ENCODE data around the gene PPP2R2D. TPM values are rescaled to one million over a fixed set of nuclear protein-coding genes. Genes with fewer than 3 reads are reported as not detected.

PPP2R2D gene
- polyA plus RNA-seq, 1 donor (not counting 4 experiments of a cell fraction or from before 2014, with no cell fraction given): 49.1 TPM

DNA sequence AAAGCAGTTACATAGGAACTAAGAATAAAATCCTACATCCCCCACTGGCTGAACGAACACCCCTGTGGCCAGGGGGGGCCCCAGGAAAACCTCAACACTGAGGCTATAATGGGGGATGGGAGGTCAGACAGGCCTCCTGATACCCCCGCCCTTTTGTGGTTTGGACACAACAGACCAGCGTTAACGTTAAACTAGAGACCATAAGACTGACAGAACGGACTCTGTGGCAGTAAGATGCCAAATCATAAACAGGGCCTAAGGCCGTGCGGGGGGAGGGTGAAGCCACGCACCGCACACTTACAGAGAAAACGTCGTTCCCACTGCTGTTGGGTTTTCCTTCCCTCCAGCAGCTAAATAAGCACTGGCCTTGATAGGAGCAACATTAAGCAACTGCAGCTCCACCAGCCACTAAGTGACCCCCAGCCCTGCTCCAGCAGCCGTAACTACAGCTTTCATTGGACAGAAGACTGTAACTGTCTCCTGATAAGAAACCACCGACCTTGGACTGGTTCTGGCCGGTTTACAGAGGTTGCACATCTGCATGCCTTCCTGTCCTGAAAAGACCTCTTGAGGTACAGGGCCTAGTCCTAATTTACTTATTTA lies 3.4 kb upstream of the PPP2R2D start:
- TF ChIP-seq EZH2 (IDR thresholded peaks at IDR 0.05; ENCODE audit: low read length): no peak
- TF ChIP-seq, protein P1, sequence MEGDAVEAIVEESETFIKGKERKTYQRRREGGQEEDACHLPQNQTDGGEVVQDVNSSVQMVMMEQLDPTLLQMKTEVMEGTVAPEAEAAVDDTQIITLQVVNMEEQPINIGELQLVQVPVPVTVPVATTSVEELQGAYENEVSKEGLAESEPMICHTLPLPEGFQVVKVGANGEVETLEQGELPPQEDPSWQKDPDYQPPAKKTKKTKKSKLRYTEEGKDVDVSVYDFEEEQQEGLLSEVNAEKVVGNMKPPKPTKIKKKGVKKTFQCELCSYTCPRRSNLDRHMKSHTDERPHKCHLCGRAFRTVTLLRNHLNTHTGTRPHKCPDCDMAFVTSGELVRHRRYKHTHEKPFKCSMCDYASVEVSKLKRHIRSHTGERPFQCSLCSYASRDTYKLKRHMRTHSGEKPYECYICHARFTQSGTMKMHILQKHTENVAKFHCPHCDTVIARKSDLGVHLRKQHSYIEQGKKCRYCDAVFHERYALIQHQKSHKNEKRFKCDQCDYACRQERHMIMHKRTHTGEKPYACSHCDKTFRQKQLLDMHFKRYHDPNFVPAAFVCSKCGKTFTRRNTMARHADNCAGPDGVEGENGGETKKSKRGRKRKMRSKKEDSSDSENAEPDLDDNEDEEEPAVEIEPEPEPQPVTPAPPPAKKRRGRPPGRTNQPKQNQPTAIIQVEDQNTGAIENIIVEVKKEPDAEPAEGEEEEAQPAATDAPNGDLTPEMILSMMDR (optimal IDR thresholded peaks at IDR 0.05 in 1 of 3, IDR thresholded peaks at IDR 0.05 in 1 of 3, conservative IDR thresholded peaks at IDR 0.05 in 1 of 3; ENCODE audit: extremely low read depth in 1 of 3, insufficient read depth in 2 of 3, low read length in 3 of 3): no peak
- H3K27me3 ChIP-seq (ENCODE audit: control insufficient read depth, extremely low read depth, insufficient read depth, low read length): peaks cover 9% of the 10 kb centered on the region
- H4K20me1 ChIP-seq (ENCODE audit: control insufficient read depth, extremely low read depth, insufficient read depth, low read length): no peaks in the 10 kb centered on the region
- H3K9ac ChIP-seq (ENCODE audit: control insufficient read depth, extremely low read depth, insufficient read depth, low read length): no peak overlapping the region
- dilution Hi-C loops (cut with MboI; ENCODE audit: extremely low pct_ligation_motif_present, low sequenced_read_pairs): no loop called here
- H3K79me2 ChIP-seq (ENCODE audit: control insufficient read depth, insufficient read depth, low read length): peaks cover 12% of the 10 kb centered on the region
- no peak for DNase-seq (ENCODE audit: low read depth, low spot score)
- no peak for FAIRE-seq
- H3K4me3 ChIP-seq (ENCODE audit: control insufficient read depth in 2 of 3, extremely low read depth in 1 of 3, insufficient read depth in 2 of 3, low read depth in 1 of 3, low read length in 3 of 3): no peak overlapping the region
- H2AFZ ChIP-seq (ENCODE audit: control insufficient read depth, low read length): no peak overlapping the region
- no peaks in the 10 kb centered on the region for H3K36me3 ChIP-seq (ENCODE audit: control insufficient read depth in 2 of 2, extremely low read depth in 1 of 2, insufficient read depth in 2 of 2, low read length in 2 of 2)
- H3K27ac ChIP-seq (ENCODE audit: control insufficient read depth, insufficient read depth, low read length): no peak overlapping the region
- no peaks in the 10 kb centered on the region for H3K9me1 ChIP-seq (ENCODE audit: control insufficient read depth, extremely low read depth, insufficient read depth, low read length)
- no peak overlapping the region for H3K4me2 ChIP-seq (ENCODE audit: control insufficient read depth, extremely low read depth, insufficient read depth, low read depth, low read length)
- peaks cover 5% of the 10 kb centered on the region for H3K4me1 ChIP-seq (ENCODE audit: control insufficient read depth, extremely low read depth, insufficient read depth, low read length)
- no peaks in the 10 kb centered on the region for H3K9me3 ChIP-seq (ENCODE audit: control insufficient read depth, low read depth, low read length)

DNA sequence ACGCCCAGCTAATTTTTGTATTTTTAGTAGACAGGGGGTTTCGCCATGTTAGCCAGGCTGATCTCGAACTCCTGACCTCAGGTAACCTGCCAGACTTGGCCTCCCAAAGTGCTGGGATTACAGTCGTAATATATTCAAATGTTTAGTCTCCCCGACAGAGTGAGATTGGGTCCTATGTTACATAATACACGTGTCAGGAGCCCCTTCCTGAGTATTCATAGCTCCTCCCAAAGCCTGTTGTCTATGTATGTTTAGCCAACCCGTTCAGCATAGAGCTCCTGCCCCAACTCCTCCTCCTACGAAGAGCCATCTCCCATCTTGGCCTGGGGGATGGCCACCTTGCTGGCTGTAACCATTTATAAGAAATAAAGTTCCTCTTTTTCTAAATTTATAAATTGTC lies 2.7 kb upstream of the PPP2R2D start:
- no peak overlapping the region for H2AFZ ChIP-seq (ENCODE audit: control insufficient read depth, low read length)
- peaks cover 19% of the 10 kb centered on the region for H3K79me2 ChIP-seq (ENCODE audit: control insufficient read depth, insufficient read depth, low read length)
- H3K27ac ChIP-seq (ENCODE audit: control insufficient read depth, insufficient read depth, low read length): no peak overlapping the region
- no peaks in the 10 kb centered on the region for H3K9me3 ChIP-seq (ENCODE audit: control insufficient read depth, low read depth, low read length)
- no peaks in the 10 kb centered on the region for H3K9me1 ChIP-seq (ENCODE audit: control insufficient read depth, extremely low read depth, insufficient read depth, low read length)
- H4K20me1 ChIP-seq (ENCODE audit: control insufficient read depth, extremely low read depth, insufficient read depth, low read length): no peaks in the 10 kb centered on the region
- no peak for TF ChIP-seq EZH2 (IDR thresholded peaks at IDR 0.05; ENCODE audit: low read length)
- TF ChIP-seq, protein P1 (optimal IDR thresholded peaks at IDR 0.05 in 1 of 3, IDR thresholded peaks at IDR 0.05 in 1 of 3, conservative IDR thresholded peaks at IDR 0.05 in 1 of 3; ENCODE audit: extremely low read depth in 1 of 3, insufficient read depth in 2 of 3, low read length in 3 of 3): no peak
- H3K9ac ChIP-seq (ENCODE audit: control insufficient read depth, extremely low read depth, insufficient read depth, low read length): no peak overlapping the region
- dilution Hi-C loops (cut with MboI; ENCODE audit: extremely low pct_ligation_motif_present, low sequenced_read_pairs): no loop called here
- no peaks in the 10 kb centered on the region for H3K36me3 ChIP-seq (ENCODE audit: control insufficient read depth in 2 of 2, extremely low read depth in 1 of 2, insufficient read depth in 2 of 2, low read length in 2 of 2)
- no peak overlapping the region for H3K4me2 ChIP-seq (ENCODE audit: control insufficient read depth, extremely low read depth, insufficient read depth, low read depth, low read length)
- DNase-seq (ENCODE audit: low read depth, low spot score): no peak
- H3K27me3 ChIP-seq (ENCODE audit: control insufficient read depth, extremely low read depth, insufficient read depth, low read length): peaks cover 4% of the 10 kb centered on the region
- FAIRE-seq: no peak
- no peak overlapping the region for H3K4me3 ChIP-seq (ENCODE audit: control insufficient read depth in 2 of 3, extremely low read depth in 1 of 3, insufficient read depth in 2 of 3, low read depth in 1 of 3, low read length in 3 of 3)
- H3K4me1 ChIP-seq (ENCODE audit: control insufficient read depth, extremely low read depth, insufficient read depth, low read length): peaks cover 11% of the 10 kb centered on the region

All from keratinocyte (primary cell).